NCI-H510A (cell line): ENCODE data around the gene EID2.

Source experiments
- DNase-seq: peaks from one replicate; lab custom pipeline; 2025; lab: John Stamatoyannopoulos, UW

The EID2 gene

GRCh38 chr19:39539518-39540332 lies at the start of gene EID2:
Gene EID2 (minus strand): TSS chr19:39540161. CDS start chr19:39540079, 82 bp downstream.
- peak; percentile 83 for DNase-seq

DNA sequence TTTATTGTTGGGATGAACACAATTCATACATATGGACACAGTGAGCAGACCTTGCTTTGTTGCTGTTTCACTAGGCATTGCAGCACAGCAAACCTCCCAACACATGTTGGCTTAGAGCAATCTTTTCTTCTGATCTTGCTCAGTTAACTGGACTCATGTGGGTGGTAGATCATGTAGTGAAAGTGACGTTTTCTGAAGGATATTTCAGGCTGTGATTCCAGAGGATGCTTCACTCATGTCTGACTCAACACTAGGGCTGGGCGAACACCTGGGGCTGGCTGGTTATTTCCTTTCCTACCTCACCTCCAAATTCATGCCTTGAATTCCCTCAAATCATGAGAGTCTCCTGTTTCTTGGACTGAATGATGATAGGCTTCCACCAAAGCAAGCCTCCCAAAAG lies 48.1 kb upstream of the EID2 start:
- DNase-seq, result no peak

GRCh38 chr19:39587496-39587895 lies 47.5 kb upstream of the EID2 start:
- DNase-seq, result no peak

GRCh38 chr19:39582891-39583625 lies 43.1 kb upstream of the EID2 start:
- no peak for DNase-seq

DNA sequence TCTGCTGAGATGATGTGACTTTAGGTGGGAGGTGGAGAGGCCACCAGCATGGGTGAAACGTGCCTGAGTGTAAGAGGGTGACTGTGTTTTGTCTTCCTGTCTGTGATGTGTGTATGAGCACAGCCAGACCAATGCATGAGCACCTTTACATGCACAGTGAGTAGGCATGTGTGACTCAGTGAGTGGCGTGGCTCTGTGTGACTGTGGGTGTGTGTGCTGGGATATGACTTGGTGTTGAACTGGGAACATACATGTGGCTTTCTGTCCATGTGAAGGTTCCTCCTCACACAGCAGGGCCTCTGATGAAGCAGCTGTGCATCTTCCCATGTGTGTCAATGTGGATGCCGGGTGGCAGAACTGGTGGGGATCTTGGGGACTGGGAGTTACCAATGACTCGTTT lies 42.5 kb upstream of the EID2 start:
- DNase-seq, result no peak

DNA sequence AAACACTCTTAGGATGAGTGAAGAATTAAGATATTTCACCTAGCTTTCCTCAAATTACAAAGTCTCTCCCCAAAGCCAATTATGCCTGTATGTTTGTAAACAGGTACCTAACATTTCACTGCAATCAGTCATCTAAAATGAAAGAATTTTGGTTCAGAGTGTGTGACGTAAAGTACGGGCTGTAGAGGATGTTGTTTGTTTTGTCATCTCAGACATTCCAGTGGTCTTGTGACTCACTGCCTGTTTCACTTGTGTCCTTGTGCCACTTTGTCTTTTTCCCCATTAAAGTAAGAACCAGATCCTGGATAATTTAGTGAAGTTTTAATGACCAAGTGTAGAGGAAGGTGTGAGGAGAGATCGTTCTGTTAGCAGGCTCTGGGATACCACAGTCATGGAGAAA lies 28.6 kb upstream of the EID2 start:
- no peak for DNase-seq

DNA sequence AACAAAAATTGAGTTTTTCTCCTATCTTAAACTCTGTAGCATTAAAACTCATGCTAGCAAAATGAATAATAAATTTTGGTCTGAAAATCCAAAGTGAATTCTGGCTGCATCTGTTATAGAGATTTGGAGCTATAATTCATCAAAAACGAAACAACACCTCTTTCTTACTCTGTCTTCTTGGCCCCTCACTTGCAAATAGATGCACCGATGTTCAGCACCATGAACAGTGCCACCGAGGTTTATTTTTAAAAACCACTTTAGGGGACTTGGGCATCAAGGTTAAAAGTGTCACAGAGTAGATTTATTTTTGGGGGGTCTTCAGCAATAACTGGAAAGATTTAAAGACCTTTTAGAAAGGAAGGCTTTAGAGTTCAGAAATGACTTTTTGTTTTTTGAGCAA lies 26.1 kb upstream of the EID2 start:
- no peak for DNase-seq

- no peak for DNase-seq
These were observed 23.4 kb upstream of the EID2 start for GRCh38 chr19:39563408-39563807.

GRCh38 chr19:39558624-39559117 lies 18.7 kb upstream of the EID2 start:
- DNase-seq, result no peak

GRCh38 chr19:39557811-39558623 lies 18.1 kb upstream of the EID2 start:
- peak; percentile 2 for DNase-seq

- DNase-seq, result no peak
These were observed 15.9 kb upstream of the EID2 start for GRCh38 chr19:39555883-39556282.

DNA sequence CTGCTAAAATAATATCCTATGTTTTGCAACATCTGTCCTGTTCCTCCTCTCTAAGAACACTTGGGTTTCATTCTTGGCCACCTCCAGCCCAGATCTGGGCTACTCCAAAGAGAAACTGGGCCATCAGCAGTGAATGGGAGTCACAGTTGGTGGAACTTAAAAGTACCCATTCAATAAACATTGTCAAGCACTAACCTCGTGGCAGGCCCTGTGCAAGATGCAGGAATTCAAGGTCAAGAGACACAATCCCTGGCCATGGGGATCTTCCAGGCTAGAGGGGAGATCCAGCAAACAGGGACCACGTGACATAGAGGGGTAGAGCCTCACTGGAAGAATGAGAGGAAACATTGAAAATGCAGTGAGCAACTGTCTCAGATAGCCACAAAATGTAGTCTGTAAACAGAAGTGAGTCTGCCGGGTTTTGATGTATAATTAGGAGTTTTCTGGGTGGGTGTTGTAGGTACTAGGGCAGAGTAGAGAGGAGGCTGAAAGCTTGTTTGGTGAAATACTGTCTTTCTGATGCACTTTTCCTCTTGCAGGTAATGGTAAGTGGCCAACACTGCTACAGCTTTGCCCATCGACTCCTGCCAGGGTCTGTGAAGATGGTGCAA lies 14.8 kb upstream of the EID2 start:
- no peak for DNase-seq

DNA sequence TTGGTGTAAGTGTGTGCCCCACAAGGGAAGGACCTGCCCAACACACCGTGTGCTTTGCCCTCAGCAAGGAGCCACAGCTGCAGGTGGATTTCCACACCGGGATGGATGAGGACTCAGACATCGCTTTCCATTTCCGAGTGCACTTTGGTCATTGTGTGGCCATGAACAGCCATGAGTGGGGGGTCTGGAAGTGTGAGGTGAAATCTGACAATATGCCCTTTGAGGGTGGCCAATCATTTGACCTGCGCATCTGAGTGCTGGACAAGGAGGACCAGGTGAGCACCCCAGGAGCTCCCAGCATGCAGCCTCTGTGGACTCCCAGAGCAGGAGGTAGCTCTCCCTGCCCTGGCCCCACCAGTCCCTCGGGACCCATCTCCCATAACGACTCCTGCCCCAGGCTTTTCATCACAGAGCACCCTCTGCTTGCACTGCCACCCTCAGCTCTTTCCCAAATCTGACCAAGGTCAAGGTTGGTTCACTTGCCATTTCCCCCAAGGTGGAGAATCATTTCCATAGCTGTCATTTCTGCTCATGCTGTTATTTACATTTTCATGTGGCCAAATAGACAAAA lies 13.2 kb upstream of the EID2 start:
- DNase-seq, result no peak

DNA sequence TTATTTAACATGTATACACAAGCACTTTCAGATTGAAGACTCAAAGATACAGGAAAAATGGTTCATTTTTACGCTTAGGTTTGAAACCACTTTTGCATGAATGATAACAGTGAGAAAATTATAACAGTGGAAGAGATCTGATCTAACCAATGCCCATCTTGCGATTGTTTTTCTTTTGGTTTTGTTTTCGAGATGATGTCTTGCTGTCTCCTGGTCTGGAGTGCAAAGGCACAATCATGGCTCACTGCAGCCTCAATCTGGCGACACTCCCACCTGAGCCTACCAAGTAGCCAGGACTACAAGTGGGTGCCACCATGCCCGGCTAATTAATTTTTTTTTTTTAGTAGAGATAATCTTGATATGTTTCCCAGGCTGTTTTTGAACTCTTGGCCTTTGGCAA lies 10.2 kb upstream of the EID2 start:
- DNase-seq, result no peak

GRCh38 chr19:39546599-39546998 lies 6.6 kb upstream of the EID2 start:
- no peak for DNase-seq

DNA sequence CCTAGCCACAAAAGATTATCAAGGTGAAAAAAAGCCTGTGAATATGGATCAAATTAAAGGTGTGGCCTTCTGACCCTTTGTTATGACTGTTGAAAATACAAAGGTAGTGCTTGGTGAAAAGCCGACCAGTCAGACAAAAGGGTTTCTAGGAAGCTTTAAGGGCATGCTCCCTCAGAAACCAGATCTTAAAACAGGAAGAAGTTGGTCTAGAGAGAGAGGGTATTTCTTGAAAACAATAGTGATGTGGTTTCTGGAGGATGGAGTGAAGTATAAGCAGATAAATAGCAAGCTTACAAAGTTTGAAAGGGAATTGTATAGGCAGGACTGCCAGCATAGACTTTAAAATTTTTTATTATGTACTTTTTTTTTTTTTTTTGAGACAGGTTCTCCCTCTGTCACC lies 5.0 kb upstream of the EID2 start:
- no peak for DNase-seq

DNA sequence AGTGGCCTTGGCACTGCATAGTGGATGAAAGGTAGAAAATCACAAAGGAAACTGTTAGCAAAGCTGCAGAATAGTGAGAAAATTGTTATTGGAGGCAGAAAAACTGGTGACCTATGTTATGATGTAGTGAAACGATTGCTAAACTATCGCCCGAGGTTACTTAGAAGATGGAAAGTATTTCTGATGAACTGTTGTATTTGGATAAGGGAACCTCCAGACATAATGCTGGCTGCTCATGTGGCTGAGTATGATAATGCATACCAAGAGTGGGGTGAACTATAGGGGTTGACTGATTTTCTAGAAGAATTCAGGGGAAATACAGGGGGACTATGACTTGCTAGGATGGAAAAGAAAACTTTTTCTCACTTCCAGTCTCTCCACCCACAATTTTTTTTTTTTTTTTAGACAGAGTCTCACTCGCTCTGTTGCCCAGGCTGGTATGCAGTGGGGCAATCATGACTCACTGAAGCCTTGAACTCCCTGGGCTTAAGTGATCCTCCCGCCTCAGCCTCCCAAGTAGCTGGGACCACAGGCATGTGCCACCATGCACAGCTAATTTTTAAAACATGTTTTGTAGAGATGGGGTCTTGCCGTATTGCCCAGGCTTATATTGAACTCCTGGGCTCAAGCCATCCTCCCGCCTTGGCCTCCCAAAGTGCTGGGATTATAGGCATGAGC lies 4.4 kb upstream of the EID2 start:
- no peak for DNase-seq

- DNase-seq, result no peak
These were observed 3.5 kb upstream of the EID2 start for GRCh38 chr19:39543477-39543857.

DNA sequence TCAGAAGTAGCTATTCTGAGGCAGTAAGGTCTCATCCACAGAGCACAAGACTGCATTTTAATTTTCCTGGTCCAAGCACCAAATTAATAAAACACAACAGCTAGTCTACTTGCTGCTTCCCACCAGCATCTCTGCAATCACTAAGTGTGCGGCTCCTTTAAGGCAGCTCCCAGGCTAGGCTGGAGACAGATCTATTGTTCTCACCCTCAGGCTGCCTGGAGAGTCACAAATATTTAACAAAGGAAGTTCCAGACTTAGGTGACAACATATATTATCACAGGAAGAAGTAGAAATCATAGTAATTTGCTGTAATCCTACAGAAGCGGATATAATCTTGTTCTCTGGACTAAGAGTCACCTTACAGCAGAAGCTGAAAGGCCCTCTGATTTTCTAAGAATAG lies 2.2 kb upstream of the EID2 start:
- DNase-seq, result no peak

DNA sequence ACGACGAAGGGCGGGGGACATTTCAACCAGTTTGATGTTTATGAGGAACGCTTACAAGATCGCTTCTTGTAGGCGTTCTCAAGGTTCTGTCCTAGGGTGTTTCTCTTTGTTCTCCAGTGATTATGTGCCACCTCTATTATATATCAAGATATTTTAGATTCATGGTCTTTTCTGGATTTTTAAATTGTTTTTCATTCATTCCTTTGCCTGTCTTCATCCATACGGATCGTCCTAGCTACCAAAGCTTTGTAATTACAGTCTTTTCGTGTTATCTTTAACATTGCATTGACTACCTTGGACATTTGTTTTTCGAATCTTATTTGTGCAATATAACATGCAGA lies 342 bp upstream of the EID2 start:
- DNase-seq, result no peak

DNA sequence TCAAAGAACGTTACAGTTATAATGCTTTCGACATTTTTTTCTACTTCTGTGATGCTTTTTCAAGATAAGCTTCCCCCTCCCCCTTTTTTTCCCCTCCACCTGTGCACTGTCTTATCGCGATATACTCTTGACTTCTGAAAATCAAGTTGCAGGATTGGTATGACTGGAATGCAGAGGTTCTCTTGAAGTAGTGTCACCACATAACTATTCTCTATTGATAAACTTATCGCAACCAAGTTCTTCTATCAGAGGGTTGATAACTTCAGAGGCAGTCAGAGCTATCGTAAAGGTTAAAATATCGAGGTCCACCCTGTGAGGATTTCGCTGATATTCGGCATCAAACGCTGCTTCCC lies 820 bp downstream of the EID2 start:
- no peak for DNase-seq
